Germinal center (tissue), 1 donor: Measurements from ENCODE around the gene TMX1.
"Not testable (repeated sequence)": the region's sequence is repeated elsewhere in the genome, so short reads cannot be mapped to it uniquely, and the experiment has no call there.

ENCODE experiments used
- DNase-seq: peaks from one replicate; pipeline ENCODE4 v3.0.0; 2012; ENCODE audit warnings: mixed read lengths, low spot score

The TMX1 gene, protein sequence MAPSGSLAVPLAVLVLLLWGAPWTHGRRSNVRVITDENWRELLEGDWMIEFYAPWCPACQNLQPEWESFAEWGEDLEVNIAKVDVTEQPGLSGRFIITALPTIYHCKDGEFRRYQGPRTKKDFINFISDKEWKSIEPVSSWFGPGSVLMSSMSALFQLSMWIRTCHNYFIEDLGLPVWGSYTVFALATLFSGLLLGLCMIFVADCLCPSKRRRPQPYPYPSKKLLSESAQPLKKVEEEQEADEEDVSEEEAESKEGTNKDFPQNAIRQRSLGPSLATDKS

DNA sequence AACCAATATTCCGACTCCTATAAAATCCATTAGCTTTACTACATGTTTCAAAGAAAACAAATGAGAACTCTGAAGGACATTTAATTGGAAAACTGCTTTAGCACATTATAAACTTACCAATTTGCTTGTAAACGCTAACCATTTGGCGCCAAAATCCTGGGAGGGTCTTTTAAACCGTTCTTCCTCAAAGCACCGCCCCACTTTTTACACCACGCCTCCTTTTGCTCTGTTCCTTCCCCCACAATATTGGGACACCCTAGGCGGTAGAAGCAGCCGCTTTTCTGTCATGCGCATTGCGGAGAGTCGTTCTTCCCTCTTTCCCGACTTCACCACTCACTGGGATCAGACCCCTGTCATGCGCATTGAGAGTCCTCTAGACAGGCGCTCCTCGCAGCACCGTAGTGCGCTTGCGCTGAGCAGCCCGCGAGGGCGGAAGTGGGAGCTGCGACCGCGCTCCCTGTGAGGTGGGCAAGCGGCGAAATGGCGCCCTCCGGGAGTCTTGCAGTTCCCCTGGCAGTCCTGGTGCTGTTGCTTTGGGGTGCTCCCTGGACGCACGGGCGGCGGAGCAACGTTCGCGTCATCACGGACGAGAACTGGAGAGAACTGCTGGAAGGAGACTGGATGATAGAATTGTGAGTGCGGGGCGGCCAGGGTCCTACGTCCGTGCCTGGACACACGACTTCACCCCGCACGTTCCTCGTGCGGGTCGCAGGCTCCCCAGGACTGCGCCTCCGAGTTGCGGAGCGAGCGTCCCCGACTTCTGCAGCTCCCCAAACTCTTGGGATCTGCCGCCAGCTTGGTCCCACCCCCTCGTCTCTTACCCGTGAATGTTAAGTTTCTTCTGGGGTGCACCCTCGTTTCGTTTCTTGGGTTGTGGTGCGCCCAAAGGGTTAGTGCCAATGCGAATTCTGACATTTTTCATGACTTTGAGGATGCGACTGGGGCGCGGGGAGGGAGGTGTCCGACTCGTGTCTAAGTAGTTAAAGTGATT lies at the start of gene TMX1:
TSS of gene TMX1 (plus strand) at position 435 of the 991 bp plus-strand sequence. CDS start at position 481, 46 bp downstream.
- peak; percentile 96 for DNase-seq

DNA sequence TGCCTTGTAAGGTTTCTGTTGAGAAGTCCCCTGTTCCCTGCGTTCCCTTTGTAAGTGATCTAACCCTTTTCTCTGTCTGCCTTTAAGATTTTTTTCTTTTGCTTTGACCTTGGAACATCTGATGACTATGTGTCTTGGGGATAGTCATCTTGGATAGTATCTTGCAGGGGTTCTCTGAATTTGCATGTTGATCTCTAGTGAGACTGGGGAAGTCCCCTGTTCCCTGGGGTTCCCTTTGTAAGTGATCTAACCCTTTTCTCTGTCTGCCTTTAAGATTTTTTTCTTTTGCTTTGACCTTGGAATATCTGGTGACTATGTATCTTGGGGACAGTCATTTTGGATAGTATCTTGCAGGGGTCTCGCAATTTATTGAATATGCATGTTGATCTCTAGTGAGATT lies 38.2 kb upstream of the TMX1 start:
- DNase-seq = no peak

DNA sequence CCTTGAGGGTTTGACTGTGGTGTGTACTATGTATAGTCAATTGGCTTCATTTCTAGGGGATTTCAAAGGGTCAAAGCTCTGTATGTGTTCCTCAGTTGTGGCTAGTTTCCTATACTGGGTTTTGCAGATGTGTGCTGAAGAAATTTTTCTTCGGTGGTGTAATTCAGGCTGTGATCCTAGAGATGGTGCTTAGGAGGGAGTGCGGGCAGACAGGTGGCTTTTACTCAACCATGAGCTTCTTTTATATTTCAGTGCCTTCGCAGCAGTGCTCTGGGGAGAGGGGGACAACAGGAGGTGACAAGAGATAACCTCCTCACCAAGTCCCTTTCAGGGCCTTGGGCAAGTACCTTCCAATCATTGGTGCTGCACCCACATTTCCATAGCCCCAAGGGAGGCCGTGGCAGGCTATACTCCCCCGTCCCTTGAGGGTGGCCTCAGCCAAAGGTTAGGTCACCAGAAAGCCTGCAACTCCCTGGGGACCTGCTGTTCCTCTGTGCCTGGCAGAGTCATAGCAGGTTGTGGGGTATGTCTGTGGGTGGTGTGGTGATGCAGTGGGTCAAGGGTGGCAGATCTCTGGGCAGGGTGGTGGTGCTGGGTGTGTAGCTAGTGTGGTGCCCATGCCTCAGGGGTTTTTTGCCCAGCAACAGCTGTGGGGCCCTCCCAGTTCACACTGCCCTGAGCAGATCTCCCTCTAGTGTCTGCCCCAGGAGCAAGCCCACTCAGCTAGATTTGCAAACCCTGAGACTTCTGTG lies 37.0 kb upstream of the TMX1 start:
- DNase-seq = peak; percentile 52

DNA sequence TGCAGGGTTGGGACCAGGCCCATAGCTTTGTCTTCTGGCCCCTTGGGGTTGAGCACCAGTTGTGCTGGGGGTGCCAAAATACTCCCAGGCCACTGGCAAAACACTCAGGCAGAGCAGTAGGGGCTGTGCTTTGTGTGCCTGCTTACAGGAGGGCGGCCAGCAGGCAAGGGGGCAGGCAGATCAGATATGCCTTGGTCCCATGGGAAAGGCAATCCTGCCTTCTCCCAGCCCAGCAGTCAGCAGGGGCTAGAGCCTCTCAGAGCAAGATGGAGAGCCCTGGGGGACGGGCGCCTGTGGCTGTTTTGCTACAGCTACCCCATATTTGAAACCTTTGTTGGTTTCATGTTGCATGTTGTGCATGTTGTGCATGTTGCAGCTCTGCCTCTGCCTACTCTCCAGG lies 36.2 kb upstream of the TMX1 start:
- no peak for DNase-seq

DNA sequence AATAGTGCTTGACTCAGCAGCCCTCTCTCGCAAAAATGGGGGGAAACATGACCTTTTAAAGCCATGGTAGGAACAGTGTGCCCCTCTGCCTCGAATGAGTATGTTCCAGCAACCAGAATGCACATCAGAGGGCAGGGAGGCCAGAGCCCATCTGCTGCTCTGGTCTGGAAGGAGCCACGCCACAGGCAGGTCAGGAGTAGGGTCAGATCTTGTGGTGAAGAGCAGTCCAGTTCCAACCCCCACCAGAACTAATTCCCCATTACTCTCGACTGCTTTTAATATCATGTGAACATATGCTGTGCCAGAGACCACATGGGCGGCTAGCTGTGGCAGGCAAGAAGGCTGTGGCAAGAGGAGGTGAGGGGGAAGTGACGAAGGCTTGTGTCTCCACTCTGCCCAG lies 34.6 kb upstream of the TMX1 start:
- DNase-seq = no peak

DNA sequence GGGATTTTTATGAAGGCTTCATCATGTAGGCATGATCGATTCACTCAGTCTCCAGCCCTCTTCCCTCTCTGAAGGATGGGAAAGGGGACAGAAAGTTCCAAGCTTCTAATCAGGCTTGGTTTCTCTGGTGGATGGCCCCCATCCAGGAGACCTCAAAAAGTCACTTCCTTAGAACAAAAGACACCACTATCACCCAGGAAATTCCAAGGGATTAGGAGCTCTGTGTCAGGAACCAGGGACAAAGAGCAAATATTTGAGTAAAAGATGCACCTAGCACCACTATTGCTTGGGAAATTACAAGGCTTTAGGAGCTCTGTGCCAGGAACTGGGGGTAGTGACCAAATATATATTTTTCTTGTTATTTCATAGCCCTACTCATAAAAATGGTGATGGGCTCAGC lies 33.6 kb upstream of the TMX1 start:
- no peak for DNase-seq

DNA sequence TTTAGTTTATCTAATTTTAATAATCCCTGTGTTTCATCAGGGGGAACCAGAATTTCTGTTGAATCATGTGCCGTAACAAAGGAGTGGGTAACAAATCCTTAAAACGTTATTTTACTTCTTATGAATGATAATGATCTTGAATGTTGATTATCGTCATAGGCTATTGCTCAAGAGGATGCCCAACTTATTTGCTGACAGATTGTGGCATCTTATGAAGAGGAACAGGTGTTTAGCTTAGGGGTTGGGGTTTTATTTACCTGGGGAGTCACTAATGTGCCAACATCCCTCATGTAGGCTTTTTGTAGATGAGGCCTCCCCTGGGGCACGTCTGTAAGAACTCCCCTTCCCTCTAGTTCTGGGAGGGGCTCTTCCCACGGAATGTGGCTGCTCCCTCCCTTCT lies 32.4 kb upstream of the TMX1 start:
- DNase-seq = no peak

DNA sequence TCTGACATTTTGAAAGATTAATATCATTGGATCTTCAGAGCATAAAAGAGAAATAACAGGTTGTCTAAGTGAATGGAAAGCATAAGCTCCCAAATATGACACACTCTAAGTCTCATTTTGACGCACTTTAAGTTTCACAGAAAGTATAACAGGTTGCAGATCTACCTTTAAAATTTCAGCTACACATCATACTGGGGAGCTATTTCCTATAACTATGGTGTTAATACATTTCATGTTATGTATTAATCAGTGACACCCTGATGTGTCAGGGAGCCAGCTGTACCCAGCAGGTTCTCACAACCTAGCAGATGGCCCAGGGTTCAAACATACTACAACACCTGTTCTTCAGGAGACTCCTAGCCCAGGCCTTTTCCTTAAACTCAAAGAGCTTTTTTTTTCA lies 31.1 kb upstream of the TMX1 start:
- no peak for DNase-seq

DNA sequence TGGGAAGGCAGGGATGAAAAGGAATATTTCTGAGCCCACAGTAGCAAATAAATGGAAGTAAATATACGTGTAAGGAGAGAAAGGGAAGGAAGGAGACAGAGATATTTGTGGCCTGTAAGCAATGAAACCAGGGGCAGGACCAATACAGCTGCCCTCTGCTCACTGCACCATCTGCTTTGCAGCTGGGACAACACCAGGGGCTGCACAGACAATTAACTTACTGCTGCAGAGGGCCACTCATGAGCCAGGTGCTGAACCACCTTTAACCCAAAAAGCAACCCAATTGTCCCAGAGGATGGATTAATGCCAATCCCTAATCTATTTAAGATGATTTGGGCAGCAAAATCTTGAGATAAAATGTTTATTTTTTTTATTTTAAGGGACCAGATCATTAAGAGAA lies 30.6 kb upstream of the TMX1 start:
- no peak for DNase-seq

DNA sequence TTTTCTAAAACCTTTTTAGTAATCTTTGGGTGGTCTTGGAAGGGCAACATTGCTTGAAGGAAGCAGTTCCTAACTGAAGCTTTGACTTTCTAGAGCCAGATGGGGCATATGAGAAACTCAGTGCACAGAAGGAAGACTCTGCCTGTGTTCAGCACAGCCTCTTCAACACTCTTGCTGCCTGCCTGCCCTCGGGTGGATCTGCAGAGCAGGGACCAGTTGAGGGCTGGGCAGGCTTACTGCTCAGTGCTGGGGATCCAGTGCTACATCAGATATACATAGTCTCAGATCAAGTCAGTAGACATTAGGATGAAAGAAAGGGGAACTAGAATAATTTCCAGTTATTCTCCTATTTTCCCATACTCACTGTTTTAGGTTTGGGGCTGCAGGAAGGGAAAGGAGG lies 29.5 kb upstream of the TMX1 start:
- no peak for DNase-seq

DNA sequence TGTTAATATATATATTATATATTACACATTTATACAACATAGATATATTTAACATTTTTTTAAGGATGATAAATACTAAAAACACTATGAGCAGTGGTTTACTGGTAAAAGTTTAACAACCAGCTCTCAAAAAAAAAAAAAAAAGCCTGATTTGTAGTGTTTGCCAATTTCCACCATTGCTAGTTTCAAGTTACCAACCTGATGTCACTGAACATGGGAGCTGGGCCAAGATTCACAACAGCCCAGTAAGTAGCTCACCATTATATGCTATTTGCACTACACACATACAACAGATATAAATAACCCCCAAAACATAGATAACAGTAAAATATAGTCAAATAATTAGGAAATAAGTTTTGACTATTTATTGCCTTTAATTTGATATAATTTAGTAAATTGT lies 28.9 kb upstream of the TMX1 start:
- no peak for DNase-seq

DNA sequence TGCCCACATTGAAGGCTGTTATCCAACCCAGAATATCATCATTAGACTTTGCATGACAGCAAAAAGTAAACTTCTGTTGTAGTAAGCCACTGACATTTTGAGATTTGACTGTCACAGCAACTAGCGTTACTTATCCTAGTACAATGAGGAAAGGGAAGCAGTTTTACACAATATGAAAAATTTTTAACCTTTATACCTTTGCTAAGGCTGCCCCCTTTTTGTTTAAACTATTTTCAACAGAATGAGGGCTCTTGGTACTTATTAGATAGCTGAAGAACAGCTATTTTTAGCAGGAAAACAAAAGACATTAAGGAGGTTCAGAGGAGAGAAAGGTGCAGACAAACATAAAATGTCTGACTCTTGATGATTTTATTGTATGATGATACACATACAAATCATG lies 23.4 kb upstream of the TMX1 start:
- DNase-seq = no peak

DNA sequence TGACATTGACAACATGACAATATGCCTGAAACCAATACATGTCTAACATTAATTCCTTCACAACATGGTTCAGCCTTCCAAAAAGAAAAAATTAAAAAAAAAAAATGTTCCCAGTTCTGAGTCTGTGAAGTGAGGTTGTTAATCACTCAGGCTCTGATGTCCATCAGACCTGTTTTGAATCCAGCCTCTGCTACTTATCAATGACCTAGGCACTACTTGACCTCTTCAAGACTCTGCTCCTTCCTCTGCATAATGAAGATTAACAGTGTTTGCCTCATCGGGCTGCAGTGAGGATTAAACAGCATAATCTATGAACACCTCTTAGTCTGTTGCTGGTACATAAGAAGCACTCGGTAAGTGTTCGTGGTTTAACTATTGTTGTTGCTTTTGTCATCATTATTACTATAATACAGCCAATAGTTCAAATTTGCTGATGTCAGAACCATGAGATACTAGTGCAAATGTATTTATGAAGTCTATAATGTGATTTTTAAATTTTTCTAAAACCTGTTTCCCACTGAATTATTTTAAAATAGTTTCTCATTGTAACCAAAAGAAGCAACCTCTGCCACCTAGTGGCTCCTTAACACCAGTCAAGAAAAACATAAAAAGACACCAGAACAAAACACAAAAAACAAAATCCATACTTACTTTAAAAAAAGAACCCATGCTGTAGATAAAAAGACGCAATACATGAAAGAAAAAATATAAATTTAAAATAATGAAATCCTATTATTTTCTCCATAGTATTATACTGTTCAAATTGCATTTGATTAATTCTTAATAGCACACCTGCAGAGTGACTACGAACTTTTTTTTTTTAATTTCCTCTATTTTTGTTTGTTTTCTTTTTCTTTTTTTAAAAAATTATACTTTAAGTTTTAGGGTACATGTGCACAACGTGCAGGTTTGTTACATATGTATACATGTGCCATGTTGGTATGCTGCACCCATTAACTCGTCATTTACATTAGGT lies 20.3 kb upstream of the TMX1 start:
- no peak for DNase-seq

DNA sequence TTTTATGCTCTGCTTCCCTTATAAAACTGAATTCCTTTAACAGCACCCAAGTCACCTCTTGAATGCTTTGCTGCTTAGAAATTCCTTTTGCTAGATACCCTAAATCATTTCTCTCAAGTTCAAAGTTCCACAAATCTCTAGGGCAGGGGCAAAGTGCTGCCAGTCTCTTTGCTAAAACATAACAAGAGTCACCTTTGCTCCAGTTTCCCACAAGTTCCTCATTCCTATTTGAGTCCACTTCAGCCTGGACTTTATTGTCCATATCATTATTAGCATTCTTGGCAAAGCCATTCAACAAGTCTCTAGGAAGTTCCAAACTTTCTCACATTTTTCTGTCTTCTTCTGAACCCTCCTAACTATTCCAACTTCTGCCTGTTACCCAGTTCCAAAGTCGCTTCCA lies 16.6 kb upstream of the TMX1 start:
- DNase-seq = not testable (repeated sequence)

DNA sequence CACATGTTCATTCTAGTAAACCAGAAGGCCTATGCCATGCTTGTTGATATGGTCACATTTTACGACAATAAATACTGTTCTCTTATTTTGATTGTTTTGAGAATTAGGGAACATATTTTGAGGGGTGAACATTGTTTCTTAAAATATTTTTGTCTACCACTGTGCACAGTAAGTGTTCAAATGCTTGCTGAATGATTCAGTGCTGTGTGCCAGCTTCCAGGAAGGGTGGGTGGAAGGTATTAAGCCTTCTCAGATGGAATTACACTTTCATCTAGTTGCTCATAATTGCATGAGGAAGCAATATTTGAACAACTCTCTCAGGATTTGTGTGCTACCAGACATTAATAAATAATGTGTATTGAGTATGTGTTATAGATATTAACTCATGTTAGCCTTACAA lies 15.5 kb upstream of the TMX1 start:
- no peak for DNase-seq

DNA sequence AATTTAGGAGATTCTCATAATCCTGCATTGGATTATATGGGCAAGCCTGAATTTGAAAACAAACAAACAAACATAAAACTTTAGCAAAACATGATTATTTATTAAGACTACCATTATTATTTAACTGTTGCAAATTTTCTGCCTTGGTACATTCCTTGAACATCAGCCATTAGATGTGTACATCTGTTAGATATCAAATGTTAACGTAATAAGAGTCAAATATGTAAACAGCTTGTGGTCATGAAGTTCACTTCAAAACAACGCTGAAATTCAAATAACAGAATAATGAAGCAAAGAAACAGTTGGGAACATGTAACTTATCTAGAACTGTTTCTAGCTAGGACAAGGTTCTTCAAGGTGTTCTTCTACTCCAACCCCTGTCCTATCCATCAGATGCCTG lies 14.3 kb upstream of the TMX1 start:
- no peak for DNase-seq

DNA sequence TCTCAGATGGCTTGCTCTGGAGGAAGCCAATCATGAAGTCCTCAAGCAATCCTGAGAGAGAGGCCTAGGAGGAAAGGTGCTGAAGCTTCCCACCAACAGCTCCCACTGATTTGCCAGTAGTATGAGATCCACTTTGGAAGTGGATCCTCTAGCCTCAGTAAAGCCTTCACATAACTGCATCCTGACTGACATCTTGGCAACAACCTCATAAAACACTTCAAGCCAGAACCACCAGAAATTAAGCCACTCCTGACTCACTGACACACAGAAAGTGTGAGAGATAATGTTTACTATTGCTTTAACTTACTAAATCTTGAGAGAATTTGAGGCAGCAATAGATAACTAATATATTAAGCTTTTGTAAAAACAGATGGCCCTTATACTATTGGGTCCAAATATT lies 11.7 kb upstream of the TMX1 start:
- DNase-seq = no peak

DNA sequence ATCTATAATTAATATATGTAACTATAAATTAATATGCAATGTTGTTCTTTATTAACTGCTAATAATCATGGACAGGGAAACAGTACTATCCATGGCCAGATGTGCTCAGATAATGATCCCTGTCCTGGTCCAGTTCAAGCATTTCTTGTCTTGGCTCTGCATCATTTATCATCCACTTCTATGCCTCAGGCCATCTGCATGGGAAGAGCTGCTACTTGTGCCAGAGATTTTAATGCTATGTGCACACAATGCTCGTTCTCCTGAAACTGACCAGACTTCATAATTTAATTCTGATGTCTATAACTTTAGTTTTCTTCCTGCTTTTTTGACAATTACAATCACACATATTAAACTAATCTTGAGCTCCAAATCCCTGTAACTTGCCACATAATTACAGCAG lies 11.2 kb upstream of the TMX1 start:
- DNase-seq = no peak

DNA sequence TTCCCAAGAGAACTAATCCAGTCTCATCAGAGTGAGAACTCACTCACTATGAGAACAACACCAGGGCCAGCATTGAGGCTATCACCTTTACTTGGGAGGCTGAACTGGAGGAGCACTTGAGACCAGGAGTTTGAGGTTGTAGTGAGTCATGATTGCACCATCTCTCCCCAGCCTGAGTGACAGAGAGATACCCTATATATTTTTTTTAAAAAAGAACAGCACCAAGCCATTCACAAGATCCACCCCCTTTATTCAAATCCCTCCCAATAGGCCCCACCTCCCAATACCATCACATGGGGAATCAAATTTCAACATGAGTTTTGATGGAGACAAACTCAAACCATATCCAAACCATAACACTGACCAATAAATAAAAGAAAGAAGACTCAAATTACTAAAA lies 3.7 kb upstream of the TMX1 start:
- no peak for DNase-seq

DNA sequence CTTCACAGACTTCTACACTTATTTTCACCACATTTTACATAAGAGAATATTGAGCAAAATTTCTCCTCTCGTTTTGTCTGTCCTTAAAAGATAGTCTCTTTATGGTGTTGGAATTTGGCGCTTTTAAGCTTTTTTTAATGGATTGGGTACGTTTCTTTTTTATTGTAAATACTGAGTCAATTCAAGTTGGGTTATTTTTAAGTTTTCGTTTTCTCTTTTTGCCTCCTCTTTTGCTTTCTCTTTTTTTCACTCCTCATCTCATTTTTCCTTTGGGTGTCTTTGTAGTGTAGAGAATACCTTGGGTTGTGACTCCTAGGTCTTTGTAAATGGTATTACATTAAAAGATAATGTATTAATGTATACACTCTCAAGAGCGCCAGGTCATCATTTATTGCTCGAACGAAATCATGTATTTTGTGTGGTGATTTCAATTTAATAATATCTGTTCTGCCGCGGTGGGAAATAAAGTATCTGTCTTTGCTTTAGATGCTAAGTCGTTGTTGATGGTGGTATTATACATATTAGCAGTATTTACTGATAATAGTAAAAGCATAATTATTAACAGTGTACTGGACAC lies 845 bp downstream of the TMX1 start:
- DNase-seq = no peak
